Lower lobe of right lung (tissue), 2 donors: ENCODE data around the gene SRGAP3. TPM values are rescaled to one million over a fixed set of nuclear protein-coding genes. Genes with fewer than 3 reads are reported as not detected.
A peak's percentile ranks its signal among the peaks of the same experiment; 100 is the strongest.

Experiments used
- ATAC-seq, 2 donors: fragments of 200-7000 bp; cut with Tn5 transposase; one replicate each; pipeline ENCODE4 v1.9.1; 2020 to 2022; ENCODE audit warnings: mild to moderate bottlenecking in 2 of 2, moderate library complexity in 2 of 2
- DNase-seq: peaks from one replicate; pipeline ENCODE4 v3.0.0-alpha.2; 2020
- H3K27ac ChIP-seq: fragments of 200-600 bp; one replicate; pipeline ENCODE4 v1.8.0; 2022
- H3K27me3 ChIP-seq: fragments of 200-600 bp; one replicate; pipeline ENCODE4 v1.8.0; 2022; ENCODE audit warnings: low read depth
- H3K36me3 ChIP-seq: fragments of 200-600 bp; one replicate; pipeline ENCODE4 v1.8.0; 2022; ENCODE audit warnings: mild to moderate bottlenecking
- H3K4me1 ChIP-seq: fragments of 200-600 bp; one replicate; pipeline ENCODE4 v1.8.0; 2022
- H3K4me3 ChIP-seq: fragments of 200-600 bp; one replicate; pipeline ENCODE4 v1.8.0; 2022; ENCODE audit warnings: mild to moderate bottlenecking
- H3K9me3 ChIP-seq: fragments of 200-600 bp; one replicate; pipeline ENCODE4 v1.8.0; 2022
- intact Hi-C: fragments of 100-400 bp; cut with DNase I; formaldehyde crosslinking; loops from one replicate; pipeline ENCODE4 v1.11.0; 2022
- total RNA-seq: library from RNA; stranded (reverse); fragmentation: NEBNext Ultra II Directional; extraction: Animal tissue kit (Norgen Biotek cat#: 25700); gene quantifications from one replicate; pipeline ENCODE4 v1.2.1, GENCODE V29; 2021
- TF ChIP-seq, protein P1 (sequence below): fragments of 200-600 bp; IDR thresholded peaks from one replicate; pipeline ENCODE4 v1.8.0; 2022; ENCODE audit warnings: antibody characterized with exemption, mild to moderate bottlenecking
- donor health status: DM: no; HTN: yes; CAD: no; lungs with severe emphysema.

SRGAP3 gene
- total RNA-seq, 1 donor from 2014 or later = 7.8 TPM

DNA sequence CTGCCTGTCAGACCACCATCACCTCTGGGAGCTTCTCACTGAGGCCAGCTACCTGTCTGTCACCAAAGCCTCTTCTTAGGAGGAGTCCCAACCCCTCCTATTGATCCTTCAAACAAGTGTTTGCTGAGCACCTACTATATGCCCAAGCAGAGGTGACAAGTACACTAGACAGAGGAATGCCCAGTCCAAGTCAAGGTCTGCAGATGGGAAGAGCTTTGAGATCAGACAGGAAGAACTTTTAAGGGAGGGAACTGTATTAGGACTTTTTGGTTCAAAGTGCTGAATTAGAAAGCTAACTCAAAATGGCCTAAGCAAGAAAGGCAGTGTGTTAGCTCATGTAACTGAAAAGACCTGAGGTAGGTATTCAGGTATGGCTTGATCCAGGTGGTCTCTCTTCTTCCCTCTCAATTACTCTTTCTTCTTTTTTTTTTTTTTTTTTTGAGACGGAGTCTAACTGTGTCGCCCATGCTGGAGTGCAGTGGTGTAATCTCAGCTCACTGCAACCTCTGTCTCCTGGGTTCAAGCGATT, 282.6 kb downstream of the SRGAP3 start:
- Histone ChIP-seq H3K9me3 (no peaks in the 10 kb centered on the region), H3K4me1 (peaks cover 9% of the 10 kb centered on the region), H3K36me3 (no peaks in the 10 kb centered on the region), H3K4me3 (no peak overlapping the region), H3K27ac (no peak overlapping the region), H3K27me3 (no peaks in the 10 kb centered on the region)
- DNase-seq (no peak), ATAC-seq (no peak)
- TF ChIP-seq, protein P1, sequence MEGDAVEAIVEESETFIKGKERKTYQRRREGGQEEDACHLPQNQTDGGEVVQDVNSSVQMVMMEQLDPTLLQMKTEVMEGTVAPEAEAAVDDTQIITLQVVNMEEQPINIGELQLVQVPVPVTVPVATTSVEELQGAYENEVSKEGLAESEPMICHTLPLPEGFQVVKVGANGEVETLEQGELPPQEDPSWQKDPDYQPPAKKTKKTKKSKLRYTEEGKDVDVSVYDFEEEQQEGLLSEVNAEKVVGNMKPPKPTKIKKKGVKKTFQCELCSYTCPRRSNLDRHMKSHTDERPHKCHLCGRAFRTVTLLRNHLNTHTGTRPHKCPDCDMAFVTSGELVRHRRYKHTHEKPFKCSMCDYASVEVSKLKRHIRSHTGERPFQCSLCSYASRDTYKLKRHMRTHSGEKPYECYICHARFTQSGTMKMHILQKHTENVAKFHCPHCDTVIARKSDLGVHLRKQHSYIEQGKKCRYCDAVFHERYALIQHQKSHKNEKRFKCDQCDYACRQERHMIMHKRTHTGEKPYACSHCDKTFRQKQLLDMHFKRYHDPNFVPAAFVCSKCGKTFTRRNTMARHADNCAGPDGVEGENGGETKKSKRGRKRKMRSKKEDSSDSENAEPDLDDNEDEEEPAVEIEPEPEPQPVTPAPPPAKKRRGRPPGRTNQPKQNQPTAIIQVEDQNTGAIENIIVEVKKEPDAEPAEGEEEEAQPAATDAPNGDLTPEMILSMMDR = no peak
- intact Hi-C loops = no loop called here

DNA sequence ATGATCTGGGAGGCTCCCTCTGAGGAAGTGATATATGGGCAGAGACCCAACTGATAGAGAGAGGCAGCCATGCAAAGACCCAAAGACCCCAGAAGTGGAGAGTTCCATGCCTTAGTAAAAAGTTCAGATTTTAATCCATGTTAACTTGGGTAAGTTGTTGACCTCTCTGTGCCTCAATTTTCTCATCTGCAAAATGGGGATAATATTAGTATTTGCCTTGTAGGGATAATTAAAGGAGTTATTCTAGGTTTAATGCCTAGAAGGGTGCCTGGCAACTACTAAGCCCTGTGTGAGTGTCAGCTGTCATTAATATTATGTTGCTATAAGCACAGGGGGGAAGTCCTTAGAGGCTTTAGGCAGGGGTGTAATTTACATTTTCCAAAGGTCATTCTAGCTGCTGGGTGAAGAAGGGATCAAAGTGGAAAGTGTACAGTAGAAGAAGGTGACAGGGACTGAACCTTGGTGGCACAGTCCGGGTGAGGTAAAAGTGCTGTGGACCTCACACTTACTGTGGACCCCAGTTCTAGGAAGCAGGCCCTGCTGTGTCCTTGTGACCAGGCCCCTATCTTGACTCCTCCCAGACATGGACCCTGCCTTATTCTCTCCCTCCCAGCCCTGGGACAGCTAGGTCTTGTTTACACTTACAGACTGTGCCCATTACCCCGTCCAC, 283.2 kb downstream of the SRGAP3 start:
- no peak overlapping the region for H3K27ac ChIP-seq
- TF ChIP-seq, protein P1 = no peak
- DNase-seq = no peak

DNA sequence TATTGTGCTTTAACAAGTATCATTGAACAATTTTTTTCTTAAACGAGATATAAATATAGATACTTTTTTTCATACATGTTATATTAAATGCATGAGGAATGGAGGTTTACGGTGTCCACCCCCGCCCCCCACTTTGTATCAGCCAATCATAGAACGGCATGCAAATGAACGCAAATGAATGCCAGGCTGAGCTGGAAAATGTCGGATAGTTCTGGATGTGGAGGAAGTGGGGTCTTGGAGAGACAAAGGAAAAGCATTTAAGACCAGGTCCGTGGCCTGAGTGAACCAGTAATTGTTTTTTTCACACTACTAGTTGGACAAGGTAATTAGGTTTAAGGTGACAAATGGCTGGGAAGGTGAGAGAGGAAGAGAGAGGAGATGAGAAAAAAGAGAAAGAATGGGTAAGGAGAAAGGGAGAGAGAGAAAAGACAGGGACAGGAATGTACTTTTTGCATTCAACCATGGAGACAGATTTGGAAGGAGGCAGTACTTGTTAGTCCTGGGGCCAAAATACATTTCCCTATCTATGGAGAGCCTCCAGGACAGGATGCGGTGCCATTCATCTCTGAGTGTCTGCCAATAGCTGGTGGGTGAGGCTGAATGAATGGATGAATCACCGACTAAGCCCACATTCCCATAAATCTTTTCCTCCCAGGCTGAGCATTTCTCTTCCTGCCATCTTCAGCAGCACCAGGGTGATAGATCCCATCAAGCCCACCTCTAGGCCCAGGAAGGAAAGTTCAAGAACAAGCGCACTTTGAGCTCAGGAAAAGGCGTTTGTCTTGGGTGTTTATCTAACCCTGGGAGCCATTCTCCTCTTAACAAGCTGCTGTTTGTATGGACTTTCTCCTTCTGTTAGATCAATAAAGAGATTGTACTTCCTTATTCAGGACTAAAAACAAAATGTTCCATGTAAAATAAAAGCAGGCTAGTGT, 284.7 kb downstream of the SRGAP3 start:
- Histone ChIP-seq H3K36me3 (no peaks in the 10 kb centered on the region), H3K9me3 (no peaks in the 10 kb centered on the region), H3K27ac (no peak overlapping the region), H3K4me1 (peaks cover 9% of the 10 kb centered on the region), H3K4me3 (no peak overlapping the region), H3K27me3 (no peaks in the 10 kb centered on the region)
- intact Hi-C loops = no loop called here
- TF ChIP-seq, protein P1 = no peak
- ATAC-seq (no peak), DNase-seq (no peak)

More for the DNA sequence above, 283.2 kb downstream of the SRGAP3 start:
- no peak overlapping the region for H3K4me3 ChIP-seq
- no peaks in the 10 kb centered on the region for H3K9me3 ChIP-seq
- intact Hi-C loops = no loop called here
- H3K36me3 ChIP-seq = no peaks in the 10 kb centered on the region
- ATAC-seq = no peak
- no peaks in the 10 kb centered on the region for H3K27me3 ChIP-seq
- peaks cover 9% of the 10 kb centered on the region for H3K4me1 ChIP-seq

DNA sequence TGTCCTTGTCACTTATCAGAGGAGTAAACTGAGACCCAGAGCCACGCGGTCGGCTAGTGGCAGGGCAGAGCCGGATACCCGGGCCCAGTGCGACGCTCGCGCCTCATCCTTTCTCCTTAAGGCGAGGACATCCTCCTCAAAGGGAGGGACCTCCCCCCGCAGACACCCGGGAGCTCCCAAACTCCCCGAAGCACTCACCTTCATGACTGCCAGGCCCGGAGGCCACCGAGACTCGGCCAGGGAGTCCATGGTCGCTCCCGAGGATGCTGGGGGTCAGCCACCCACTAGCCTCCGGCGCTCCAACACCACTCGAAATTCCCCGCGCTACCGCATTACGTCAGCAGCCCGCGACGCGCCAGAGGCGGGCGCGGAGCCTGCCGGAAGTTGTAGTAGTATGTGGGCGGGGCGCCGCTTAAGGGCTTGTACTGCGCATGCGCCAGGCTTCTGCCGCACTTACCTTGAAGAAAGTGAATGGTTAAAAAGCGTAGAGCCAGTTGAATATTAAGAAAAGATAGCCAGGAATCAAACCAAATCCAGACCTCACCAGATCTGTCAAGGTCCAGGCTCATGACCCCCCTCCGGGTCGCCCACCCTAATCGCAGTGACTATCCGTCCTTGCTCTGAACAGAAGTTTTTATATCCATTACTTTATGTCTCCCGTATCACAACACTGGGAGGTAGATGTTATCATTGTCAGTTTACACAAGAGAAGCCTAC, 286.2 kb downstream of the SRGAP3 start, which contains the start of gene RAD18:
RAD18 (minus strand) TSS at position 336 of the 717 bp plus-strand sequence; CDS start at position 249, 87 bp downstream.
- Histone ChIP-seq H3K4me3 (peak within 1 kb of the TSS; percentile 86), H3K36me3 (no peaks in the 10 kb centered on the region), H3K9me3 (no peaks in the 10 kb centered on the region), H3K4me1 (peaks cover 9% of the 10 kb centered on the region), H3K27me3 (no peaks in the 10 kb centered on the region), H3K27ac (peak within 1 kb of the TSS; percentile 84)
- peak; percentile 94 for DNase-seq
- TF ChIP-seq, protein P1 = peak; percentile 5
- intact Hi-C loops = no loop called here
- peak; percentile 98 for ATAC-seq
